Measurements from ENCODE around the gene PYGO1.
A peak's percentile ranks its signal among the peaks of the same experiment; 100 is the strongest.
"Not testable (repeated sequence)": the region's sequence is repeated elsewhere in the genome, so short reads cannot be mapped to it uniquely, and the experiment has no call there.

PYGO1 gene, protein sequence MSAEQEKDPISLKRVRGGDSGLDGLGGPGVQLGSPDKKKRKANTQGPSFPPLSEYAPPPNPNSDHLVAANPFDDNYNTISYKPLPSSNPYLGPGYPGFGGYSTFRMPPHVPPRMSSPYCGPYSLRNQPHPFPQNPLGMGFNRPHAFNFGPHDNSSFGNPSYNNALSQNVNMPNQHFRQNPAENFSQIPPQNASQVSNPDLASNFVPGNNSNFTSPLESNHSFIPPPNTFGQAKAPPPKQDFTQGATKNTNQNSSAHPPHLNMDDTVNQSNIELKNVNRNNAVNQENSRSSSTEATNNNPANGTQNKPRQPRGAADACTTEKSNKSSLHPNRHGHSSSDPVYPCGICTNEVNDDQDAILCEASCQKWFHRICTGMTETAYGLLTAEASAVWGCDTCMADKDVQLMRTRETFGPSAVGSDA

DNA sequence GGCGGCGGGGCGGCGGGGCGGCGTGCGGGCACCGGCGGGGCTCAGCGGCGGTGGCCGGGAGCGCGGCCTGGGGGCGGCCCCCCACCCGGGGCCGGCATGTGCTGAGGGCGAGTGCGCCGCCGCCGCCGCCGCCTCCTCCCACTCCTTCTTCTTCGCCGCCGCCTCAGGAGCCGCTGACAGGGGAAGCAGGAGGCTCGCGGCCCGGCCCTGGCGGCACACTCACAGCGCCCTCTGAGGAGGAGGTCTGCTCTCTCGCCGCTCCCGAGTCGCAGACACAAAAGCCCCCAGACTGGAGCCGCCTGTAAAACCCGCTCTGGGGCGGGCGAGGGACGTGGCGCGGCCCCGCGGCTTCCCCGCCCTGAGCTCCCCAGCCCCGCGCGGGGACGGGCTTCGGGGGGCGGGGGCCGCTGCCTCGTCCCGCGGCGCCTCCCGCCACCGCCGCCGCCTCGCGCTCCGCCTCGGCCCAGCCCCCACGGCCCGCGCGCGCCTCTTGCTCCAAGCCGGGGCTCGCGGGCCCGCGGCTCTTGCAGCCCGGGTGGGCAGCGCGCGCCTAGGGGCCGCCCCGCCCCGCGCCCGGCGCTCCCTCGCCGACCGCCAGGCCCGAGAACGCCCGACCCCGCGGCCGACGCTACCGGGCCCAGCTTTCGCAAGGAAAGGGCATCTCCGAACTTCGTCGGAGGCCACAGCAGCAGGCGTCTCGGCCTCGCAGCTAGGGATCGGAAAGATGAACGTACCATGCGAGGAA lies at the start of gene PYGO1:
TSS of gene PYGO1 (minus strand) at position 276 of the 745 bp plus-strand sequence. CDS start 462 bp downstream, outside the sequence.
- Mint-ChIP-seq H3K36me3 (ENCODE audit: low read depth) (peaks cover 5% of the 10 kb centered on the region), H3K9me3 (no peaks in the 10 kb centered on the region), H3K4me1 (peaks cover 2% of the 10 kb centered on the region), H3K27ac (no peak within 1 kb of the TSS), H3K4me3 (peak within 1 kb of the TSS; percentile 62), H3K27me3 (peaks cover 45% of the 10 kb centered on the region)
- ATAC-seq: peak; percentile 81
- DNase-seq: peak; percentile 37

DNA sequence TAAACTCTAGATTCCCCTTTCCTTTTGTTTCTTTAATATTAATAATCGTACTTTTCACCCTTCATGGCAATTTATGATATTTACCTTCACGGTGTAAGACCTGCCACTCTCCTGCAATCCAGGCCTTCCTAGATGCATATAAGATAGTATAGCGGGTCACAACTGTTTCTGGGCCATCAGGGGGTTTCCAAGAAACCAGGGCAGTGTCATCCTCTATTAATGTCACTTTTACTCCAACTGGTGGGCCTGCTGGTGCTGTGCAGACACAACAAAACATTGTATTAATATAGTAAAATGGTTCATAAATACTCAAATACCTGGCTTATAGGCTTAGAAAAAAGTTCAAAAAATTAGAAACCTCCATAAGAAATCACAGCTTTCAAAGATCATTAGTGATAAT lies 48.9 kb upstream of the PYGO1 start:
- Mint-ChIP-seq H3K9me3 (no peaks in the 10 kb centered on the region), H3K36me3 (ENCODE audit: low read depth) (no peaks in the 10 kb centered on the region), H3K27me3 (no peaks in the 10 kb centered on the region), H3K4me1 (no peaks in the 10 kb centered on the region), H3K4me3 (no peak overlapping the region), H3K27ac (no peak overlapping the region)
- DNase-seq: no peak
- no peak for ATAC-seq

DNA sequence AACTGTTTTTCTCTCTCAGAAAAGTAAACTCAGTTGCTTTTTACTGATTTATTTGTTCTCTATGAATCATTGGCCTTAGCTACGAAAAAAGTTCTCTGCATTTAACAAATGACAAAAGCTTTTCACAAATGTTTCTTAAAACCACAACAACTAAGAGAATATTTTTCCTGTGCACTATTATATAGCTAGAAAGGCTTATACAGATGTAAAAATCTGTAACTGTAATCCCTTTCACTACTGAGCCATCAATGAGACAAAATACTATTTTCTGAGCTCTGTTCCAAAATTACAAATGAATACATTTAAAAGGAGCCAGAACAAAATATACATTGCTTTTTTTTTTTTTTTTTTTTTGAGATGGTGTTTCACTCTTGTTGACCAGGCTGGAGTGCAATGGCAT lies 45.6 kb upstream of the PYGO1 start:
- ATAC-seq (no peak), DNase-seq (no peak)
- Mint-ChIP-seq H3K9me3 (no peaks in the 10 kb centered on the region), H3K36me3 (ENCODE audit: low read depth) (no peaks in the 10 kb centered on the region), H3K27me3 (no peaks in the 10 kb centered on the region), H3K4me1 (no peaks in the 10 kb centered on the region), H3K4me3 (no peak overlapping the region), H3K27ac (no peak overlapping the region)

DNA sequence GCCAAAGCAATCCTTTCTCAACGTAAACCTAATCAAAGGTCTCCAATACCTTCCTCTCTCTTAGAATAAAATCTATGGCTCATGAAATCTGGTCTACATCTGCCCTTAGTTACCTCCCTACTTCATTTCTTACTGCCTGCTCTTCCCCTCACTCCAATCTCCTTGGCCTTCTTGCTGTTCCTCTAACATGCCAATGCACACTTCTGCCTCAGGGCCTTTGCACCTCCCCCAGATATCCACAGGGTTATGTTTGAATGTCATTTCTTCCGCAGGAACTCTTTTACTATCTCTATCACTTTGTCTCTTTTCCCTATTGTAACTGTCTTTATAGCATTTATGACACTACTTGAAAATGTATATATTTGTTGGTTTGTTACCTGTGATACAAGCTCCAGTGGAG lies 44.3 kb upstream of the PYGO1 start:
- no peaks in the 10 kb centered on the region for H3K9me3 Mint-ChIP-seq
- no peaks in the 10 kb centered on the region for H3K36me3 Mint-ChIP-seq (ENCODE audit: low read depth)
- H3K4me3 Mint-ChIP-seq: no peak overlapping the region
- DNase-seq: no peak
- no peaks in the 10 kb centered on the region for H3K4me1 Mint-ChIP-seq
- H3K27ac Mint-ChIP-seq: no peak overlapping the region
- H3K27me3 Mint-ChIP-seq: no peaks in the 10 kb centered on the region
- no peak for ATAC-seq

DNA sequence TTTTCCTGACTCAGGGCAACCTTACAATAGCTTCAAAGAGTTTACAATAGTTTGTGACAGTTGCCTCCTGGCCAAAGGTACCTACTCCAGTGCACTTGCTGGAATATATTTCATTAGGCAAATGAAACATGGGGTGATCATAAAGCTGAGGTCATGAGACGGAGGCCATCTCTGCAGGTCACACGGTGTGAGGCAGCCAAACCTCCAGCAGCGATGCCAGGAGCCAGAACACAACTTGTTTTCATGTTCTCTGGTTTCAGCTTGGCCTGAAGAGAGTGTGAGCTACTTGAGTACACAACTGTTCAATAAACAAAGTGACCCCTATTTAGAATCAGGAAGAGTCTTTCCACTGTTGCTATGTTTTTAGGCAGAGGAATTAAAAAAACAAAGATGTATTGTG lies 42.7 kb upstream of the PYGO1 start:
- no peaks in the 10 kb centered on the region for H3K9me3 Mint-ChIP-seq
- no peak overlapping the region for H3K4me3 Mint-ChIP-seq
- no peaks in the 10 kb centered on the region for H3K36me3 Mint-ChIP-seq (ENCODE audit: low read depth)
- no peak for DNase-seq
- H3K27me3 Mint-ChIP-seq: no peaks in the 10 kb centered on the region
- no peak for ATAC-seq
- H3K4me1 Mint-ChIP-seq: no peaks in the 10 kb centered on the region
- no peak overlapping the region for H3K27ac Mint-ChIP-seq

DNA sequence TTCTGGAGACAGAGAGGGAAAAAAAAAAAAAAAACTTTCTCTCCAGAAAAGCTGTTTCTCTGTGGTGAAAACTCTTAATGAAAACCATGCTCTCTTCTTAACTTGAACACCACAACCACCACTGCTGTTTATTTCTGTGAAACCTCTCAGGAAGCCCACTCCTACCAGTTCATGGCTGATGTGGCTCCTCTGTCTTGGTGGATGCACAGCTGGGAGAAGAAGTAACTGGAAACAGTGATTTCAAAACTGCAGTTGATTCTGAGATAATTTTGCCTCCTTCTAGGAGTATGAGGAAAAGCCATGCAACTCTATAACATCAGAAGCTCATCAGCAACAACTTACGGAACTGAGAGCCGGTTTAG lies 40.2 kb upstream of the PYGO1 start:
- no peaks in the 10 kb centered on the region for H3K4me1 Mint-ChIP-seq
- no peak for ATAC-seq
- H3K27ac Mint-ChIP-seq: no peak overlapping the region
- no peak for DNase-seq
- no peaks in the 10 kb centered on the region for H3K9me3 Mint-ChIP-seq
- H3K27me3 Mint-ChIP-seq: no peaks in the 10 kb centered on the region
- H3K36me3 Mint-ChIP-seq (ENCODE audit: low read depth): no peaks in the 10 kb centered on the region
- H3K4me3 Mint-ChIP-seq: no peak overlapping the region

DNA sequence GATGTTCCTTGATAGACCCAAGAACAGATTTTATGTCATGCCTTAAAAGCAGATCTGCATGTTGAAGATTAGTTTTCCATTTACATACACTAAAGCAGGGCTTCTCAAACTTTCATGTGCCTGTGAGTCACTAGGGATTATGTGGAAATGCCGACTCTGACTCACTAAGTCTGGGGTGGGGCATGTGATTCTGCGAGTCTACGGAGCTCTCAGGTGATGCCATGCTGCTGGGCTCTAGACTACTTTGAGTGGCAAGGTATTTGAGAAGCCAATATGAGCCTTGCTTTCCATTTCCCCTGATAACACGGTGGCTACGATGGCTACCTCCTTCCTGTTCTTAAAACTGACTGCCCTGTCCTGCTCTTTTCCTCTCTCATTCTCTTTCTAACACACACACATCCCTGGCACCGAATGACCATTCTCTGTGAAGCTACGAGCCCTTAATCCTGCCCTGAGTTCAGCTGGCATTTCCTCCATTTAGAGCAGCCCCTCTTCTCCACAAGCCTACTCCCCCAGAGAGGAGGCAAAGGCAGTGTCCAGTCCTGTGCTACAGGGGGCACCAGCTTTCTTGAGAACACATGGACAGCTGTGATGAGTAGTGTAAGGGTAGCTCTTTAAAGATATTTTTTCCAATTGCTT lies 39.7 kb upstream of the PYGO1 start:
- no peaks in the 10 kb centered on the region for H3K9me3 Mint-ChIP-seq
- H3K27me3 Mint-ChIP-seq: no peaks in the 10 kb centered on the region
- no peak for DNase-seq
- H3K4me1 Mint-ChIP-seq: no peaks in the 10 kb centered on the region
- H3K36me3 Mint-ChIP-seq (ENCODE audit: low read depth): no peaks in the 10 kb centered on the region
- no peak overlapping the region for H3K27ac Mint-ChIP-seq
- no peak overlapping the region for H3K4me3 Mint-ChIP-seq
- ATAC-seq: no peak

DNA sequence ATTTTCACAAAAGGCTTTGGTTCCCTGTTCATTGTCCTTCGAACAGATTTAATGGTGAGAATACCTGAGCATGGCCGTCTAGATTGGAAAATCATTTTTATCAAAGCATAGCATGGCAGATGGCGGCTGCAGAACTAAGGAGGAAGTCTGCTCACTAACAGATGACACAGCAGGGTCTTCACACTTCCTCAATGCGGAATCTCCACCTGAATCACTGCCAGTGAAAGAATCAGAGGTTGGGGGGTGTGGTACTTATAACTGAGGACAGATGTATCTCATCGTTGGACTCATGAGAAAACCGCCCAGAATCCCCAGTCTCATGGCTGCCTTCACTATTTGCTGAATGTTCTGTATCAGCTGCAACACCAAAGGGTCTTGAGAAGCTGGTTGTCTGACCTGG lies 31.6 kb upstream of the PYGO1 start:
- DNase-seq (no peak), ATAC-seq (no peak)
- Mint-ChIP-seq H3K9me3 (no peaks in the 10 kb centered on the region), H3K36me3 (ENCODE audit: low read depth) (no peaks in the 10 kb centered on the region), H3K27ac (no peak overlapping the region), H3K4me1 (no peaks in the 10 kb centered on the region), H3K27me3 (peaks cover 10% of the 10 kb centered on the region), H3K4me3 (no peak overlapping the region)

DNA sequence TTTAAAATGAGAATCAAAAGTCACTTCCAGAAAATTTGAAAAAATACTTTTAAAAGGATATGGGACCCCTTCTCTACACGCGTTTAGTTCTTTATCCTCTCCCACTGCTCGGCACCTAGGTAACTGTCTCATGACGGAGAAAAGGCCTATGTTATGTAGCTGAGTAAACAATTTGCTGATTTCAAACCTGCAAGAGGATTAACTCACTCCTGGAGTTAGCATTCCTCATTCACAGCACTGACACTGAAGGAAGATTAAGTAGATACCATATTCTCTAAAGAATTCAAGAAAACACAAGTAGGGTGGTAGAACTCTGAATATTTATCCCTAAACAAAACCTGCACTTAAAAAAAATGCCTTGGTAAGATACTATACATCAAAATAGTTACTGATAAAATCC lies 30.2 kb upstream of the PYGO1 start:
- Mint-ChIP-seq H3K4me3 (no peak overlapping the region), H3K27ac (no peak overlapping the region), H3K4me1 (no peaks in the 10 kb centered on the region), H3K27me3 (peaks cover 21% of the 10 kb centered on the region), H3K9me3 (no peaks in the 10 kb centered on the region), H3K36me3 (ENCODE audit: low read depth) (no peaks in the 10 kb centered on the region)
- ATAC-seq: no peak
- DNase-seq: no peak

DNA sequence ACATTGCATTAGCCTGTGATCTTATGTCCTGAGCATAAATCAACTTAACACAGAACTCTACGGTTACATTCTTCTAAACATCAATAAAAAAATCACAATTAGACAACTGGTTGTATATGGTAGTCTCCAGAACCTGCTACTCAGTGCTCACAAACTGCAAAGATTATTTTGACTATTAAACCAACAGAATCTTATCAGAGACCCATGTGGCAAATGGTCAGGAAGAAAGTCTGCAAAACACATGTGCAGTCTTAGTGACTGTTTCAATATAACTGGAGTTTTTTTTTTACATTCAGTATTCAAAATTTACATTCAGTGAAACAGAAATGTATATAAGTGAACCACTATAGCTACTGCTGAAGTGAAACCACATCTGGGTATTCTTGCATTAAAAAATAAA lies 27.3 kb upstream of the PYGO1 start:
- H3K36me3 Mint-ChIP-seq (ENCODE audit: low read depth): no peaks in the 10 kb centered on the region
- H3K9me3 Mint-ChIP-seq: no peaks in the 10 kb centered on the region
- ATAC-seq: no peak
- H3K4me3 Mint-ChIP-seq: no peak overlapping the region
- DNase-seq: no peak
- H3K27ac Mint-ChIP-seq: no peak overlapping the region
- H3K27me3 Mint-ChIP-seq: peaks cover 24% of the 10 kb centered on the region
- no peaks in the 10 kb centered on the region for H3K4me1 Mint-ChIP-seq

DNA sequence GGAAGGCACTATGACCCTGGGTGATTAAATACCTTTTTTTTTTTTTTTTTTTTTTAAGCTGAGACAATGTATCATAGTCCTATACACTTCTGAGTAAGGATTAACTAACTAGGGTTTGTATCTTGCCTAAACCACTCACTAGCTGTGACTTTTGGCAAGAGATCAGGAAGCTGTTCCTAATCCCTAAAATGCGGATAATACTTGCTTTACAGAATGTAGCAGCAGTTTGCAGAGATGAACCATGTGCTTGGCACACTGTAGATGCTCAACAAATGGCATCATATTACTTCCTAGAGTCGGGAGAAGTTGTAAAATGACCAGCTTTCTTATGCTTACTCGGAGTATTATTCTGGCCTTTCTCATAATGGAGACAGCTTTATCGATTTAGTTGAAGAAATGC lies 25.6 kb upstream of the PYGO1 start:
- no peak overlapping the region for H3K4me3 Mint-ChIP-seq
- no peak for DNase-seq

DNA sequence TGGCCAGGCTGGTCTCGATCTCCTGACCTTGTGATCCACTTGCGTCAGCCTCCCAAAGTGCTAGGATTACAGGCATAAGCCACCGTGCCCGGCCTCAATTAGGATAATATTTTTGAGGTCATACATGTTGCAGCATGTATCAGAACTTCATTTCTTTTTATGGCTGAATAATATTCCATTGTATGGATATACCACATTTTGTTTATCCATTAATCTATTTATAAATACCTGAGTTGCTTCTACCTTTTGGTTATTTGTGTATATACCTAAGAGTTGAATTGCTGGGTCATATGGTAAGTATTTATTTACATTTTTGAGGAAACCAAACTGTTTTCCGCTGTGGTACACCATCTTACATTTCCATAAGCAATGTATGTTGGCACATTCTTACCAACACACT lies 18.1 kb upstream of the PYGO1 start:
- Mint-ChIP-seq H3K27ac (no peak overlapping the region), H3K9me3 (no peaks in the 10 kb centered on the region), H3K27me3 (peaks cover 10% of the 10 kb centered on the region), H3K4me3 (no peak overlapping the region), H3K36me3 (ENCODE audit: low read depth) (no peaks in the 10 kb centered on the region), H3K4me1 (no peaks in the 10 kb centered on the region)
- DNase-seq: no peak
- no peak for ATAC-seq

More for the DNA sequence above, 25.6 kb upstream of the PYGO1 start:
- H3K9me3 Mint-ChIP-seq: no peaks in the 10 kb centered on the region
- H3K27ac Mint-ChIP-seq: no peak overlapping the region
- no peak for ATAC-seq
- H3K4me1 Mint-ChIP-seq: no peaks in the 10 kb centered on the region
- peaks cover 19% of the 10 kb centered on the region for H3K27me3 Mint-ChIP-seq
- H3K36me3 Mint-ChIP-seq (ENCODE audit: low read depth): no peaks in the 10 kb centered on the region

DNA sequence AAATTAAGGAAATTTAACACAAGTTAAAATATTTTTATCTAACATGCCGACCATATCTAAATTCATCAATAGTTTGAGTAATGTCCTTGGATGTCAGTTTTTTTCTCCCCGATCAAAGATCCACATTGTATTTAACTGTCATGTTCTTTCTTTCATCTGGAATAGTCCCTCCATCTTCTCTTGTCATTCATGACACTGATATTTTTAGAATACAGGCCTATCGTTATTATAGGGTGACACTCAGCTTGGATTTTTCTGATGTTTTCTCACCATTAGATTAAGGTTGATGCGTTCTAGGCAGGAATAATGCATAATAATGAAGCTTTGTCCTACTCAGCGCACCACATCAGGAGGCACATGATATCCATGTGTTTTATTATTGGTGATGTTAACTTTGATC lies 13.2 kb upstream of the PYGO1 start:
- Mint-ChIP-seq H3K27me3 (peaks cover 12% of the 10 kb centered on the region), H3K4me1 (no peaks in the 10 kb centered on the region), H3K9me3 (no peaks in the 10 kb centered on the region), H3K4me3 (no peak overlapping the region), H3K27ac (no peak overlapping the region), H3K36me3 (ENCODE audit: low read depth) (no peaks in the 10 kb centered on the region)
- ATAC-seq (no peak), DNase-seq (no peak)

DNA sequence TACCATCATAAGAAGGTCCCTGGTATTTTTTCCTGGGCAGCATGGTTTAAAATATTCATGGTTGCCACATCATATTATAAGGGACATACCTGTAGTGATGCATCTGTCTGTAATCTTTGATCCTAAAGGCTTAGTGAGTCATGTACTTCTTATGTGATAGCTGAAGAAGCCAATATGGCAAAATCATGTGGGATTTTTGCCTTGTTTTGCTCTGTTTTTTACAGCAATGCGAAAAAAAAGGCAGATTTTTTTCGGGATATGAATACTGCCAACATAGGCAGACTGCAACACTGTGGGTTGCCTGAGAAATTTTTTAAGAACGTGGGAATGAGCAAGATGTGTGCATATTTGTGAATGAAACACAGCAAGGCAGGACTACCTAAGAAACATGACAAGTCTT lies 11.3 kb upstream of the PYGO1 start:
- DNase-seq (no peak), ATAC-seq (no peak)
- Mint-ChIP-seq H3K36me3 (ENCODE audit: low read depth) (no peaks in the 10 kb centered on the region), H3K4me3 (no peak overlapping the region), H3K27ac (no peak overlapping the region), H3K4me1 (no peaks in the 10 kb centered on the region), H3K27me3 (peaks cover 12% of the 10 kb centered on the region), H3K9me3 (no peaks in the 10 kb centered on the region)

DNA sequence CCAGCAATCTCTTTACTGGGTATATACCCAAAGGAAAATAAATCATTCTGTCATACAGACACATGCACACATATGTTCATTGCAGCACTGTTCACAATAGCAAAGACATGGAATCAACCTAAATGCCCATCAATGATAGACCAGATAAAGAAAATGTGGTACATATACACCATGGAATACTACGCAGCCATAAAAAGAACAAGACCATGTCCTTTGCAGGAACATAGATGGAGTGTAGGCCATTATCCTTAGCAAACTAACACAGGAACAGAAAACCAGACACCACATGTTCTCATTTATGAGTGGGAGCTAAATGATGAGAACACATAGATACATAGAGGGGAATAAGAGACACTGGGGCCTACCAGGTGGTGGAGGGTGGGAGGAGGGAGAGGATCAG lies 4.9 kb upstream of the PYGO1 start:
- not testable (repeated sequence) for H3K27ac Mint-ChIP-seq; H3K4me1 Mint-ChIP-seq; DNase-seq; H3K4me3 Mint-ChIP-seq; H3K9me3 Mint-ChIP-seq; H3K36me3 Mint-ChIP-seq (ENCODE audit: low read depth); ATAC-seq
- H3K27me3 Mint-ChIP-seq: peaks cover 33% of the 10 kb centered on the region
